ENCODE data around the gene TESMIN.

Gene TESMIN

DNA sequence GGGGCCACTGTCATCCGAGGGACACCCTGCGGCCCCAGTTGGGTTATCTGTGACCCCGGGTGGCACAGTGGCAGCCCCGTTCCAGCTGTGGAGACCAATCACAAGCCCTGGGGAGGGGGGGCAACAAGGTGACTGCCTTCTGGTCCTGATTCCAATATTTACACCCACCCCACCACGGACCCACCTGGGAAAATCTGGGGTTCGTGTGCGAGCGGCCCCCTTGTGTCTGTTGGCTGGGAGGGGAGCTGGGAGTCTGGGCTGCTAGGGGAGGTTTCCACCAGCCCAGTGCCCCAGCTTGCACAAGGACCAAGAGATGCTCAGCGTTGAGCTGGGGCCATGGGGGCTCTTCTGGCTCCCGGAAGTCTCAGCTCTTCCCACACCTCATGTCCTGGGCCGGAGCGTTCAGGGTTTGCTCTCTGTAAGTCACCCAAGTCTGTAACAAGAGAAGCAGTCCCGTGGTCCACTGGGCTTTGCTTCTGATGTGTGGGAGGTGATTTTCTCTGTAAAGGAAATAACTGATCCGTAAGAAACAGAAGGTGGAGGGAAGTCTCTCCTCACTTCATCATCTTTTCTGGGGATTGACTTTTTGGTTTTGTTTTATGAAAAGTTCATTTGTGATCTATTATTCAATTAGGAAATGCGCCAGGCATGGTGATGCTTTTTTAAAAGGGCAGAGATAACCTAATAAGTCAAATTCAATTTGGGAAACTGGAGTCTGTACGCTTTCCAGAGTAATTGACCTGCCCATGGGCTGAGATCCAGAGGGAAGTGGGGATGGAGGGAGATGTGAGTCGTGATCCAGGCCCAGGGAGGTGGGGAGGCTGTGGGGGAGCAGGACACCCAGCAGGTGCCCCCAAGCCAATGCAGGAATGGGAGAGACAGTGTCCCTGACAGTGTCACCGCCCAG is 89.4 kb downstream of the TESMIN start:
- TF ChIP-seq, protein P1, sequence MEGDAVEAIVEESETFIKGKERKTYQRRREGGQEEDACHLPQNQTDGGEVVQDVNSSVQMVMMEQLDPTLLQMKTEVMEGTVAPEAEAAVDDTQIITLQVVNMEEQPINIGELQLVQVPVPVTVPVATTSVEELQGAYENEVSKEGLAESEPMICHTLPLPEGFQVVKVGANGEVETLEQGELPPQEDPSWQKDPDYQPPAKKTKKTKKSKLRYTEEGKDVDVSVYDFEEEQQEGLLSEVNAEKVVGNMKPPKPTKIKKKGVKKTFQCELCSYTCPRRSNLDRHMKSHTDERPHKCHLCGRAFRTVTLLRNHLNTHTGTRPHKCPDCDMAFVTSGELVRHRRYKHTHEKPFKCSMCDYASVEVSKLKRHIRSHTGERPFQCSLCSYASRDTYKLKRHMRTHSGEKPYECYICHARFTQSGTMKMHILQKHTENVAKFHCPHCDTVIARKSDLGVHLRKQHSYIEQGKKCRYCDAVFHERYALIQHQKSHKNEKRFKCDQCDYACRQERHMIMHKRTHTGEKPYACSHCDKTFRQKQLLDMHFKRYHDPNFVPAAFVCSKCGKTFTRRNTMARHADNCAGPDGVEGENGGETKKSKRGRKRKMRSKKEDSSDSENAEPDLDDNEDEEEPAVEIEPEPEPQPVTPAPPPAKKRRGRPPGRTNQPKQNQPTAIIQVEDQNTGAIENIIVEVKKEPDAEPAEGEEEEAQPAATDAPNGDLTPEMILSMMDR (IDR thresholded peaks at IDR 0.05; ENCODE audit: low read depth, low read length), result no peak
- DNase-seq (ENCODE audit: low read depth in 2 of 2), result no peak
- H3K4me3 ChIP-seq (replicated peaks in 1 of 2; ENCODE audit: low read depth in 2 of 2, low read length in 2 of 2), result no peak overlapping the region

DNA sequence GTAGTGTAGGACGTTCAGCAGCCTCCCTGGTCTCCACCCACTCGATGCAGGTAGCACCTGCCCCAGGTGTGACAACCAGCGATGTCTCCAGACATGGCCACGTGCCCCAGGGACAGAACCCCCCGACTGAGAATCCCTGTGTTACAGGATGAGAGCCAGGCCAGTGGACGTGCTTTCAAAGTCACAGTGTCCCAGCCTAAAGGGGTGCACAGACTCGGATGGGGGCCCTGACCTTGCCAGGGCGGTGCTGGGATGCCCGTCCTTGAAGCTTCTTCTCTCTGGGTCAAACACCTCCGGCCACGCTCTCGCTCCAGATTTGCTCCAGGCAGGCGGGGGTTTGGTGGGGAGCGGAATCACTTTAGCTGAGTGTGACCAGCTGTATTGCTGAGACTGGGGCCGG is 90.3 kb downstream of the TESMIN start:
- no peak overlapping the region for H3K4me3 ChIP-seq (replicated peaks in 1 of 2; ENCODE audit: low read depth in 2 of 2, low read length in 2 of 2)
- DNase-seq (ENCODE audit: low read depth in 2 of 2), result no peak
- TF ChIP-seq, protein P1 (IDR thresholded peaks at IDR 0.05; ENCODE audit: low read depth, low read length), result no peak

- TF ChIP-seq, protein P1 (IDR thresholded peaks at IDR 0.05; ENCODE audit: low read depth, low read length), result no peak
- no peak overlapping the region for H3K4me3 ChIP-seq (replicated peaks in 1 of 2; ENCODE audit: low read depth in 2 of 2, low read length in 2 of 2)
- DNase-seq (ENCODE audit: low read depth in 2 of 2), result no peak
Measured at GRCh38 chr11:68660066-68660810, 91.1 kb downstream of the TESMIN start.

GRCh38 chr11:68659158-68659921 is 92.0 kb downstream of the TESMIN start:
- no peak overlapping the region for H3K4me3 ChIP-seq (replicated peaks in 1 of 2; ENCODE audit: low read depth in 2 of 2, low read length in 2 of 2)
- DNase-seq (ENCODE audit: low read depth in 2 of 2), result peak; percentile 98
- TF ChIP-seq, protein P1 (IDR thresholded peaks at IDR 0.05; ENCODE audit: low read depth, low read length), result no peak

DNA sequence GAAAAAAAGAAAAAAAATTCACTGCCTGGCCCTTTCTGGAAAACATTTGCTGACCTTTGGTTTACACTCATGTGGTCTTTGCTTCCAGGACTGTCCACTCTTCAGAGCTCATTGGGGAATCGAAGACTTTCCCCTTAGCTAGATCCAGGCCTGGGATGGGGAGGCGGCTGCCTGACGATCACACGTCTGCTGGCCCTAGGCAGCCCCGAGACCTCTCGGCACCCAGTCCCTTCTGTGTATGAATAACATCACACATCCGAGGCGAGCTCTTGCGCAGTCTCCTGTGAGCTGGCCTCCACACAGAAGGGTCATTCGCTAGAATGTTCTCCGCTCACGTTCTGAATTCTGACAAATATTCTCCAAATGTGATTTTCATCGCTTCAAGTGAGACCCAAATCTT is 92.7 kb downstream of the TESMIN start:
- TF ChIP-seq, protein P1 (IDR thresholded peaks at IDR 0.05; ENCODE audit: low read depth, low read length), result no peak
- no peak overlapping the region for H3K4me3 ChIP-seq (replicated peaks in 1 of 2; ENCODE audit: low read depth in 2 of 2, low read length in 2 of 2)
- DNase-seq (ENCODE audit: low read depth in 2 of 2), result peak; percentile 62 to 72

GRCh38 chr11:68658097-68658496 is 93.2 kb downstream of the TESMIN start:
- DNase-seq (ENCODE audit: low read depth in 2 of 2), result no peak
- TF ChIP-seq, protein P1 (IDR thresholded peaks at IDR 0.05; ENCODE audit: low read depth, low read length), result no peak
- no peak overlapping the region for H3K4me3 ChIP-seq (replicated peaks in 1 of 2; ENCODE audit: low read depth in 2 of 2, low read length in 2 of 2)
